ENCODE measurements around the gene ZNF397.
A peak's percentile ranks its signal among the peaks of the same experiment; 100 is the strongest.
"Not testable (repeated sequence)": the region's sequence is repeated elsewhere in the genome, so short reads cannot be mapped to it uniquely, and the experiment has no call there.

ZNF397 gene

GRCh38 chr18:35240664-35241447 is at the start of gene ZNF397:
Gene ZNF397, plus strand, starts transcription at chr18:35241034. Its CDS starts 1,437 bp downstream, at chr18:35242471.
- DNase-seq: peak; percentile 96

- no peak for DNase-seq
Observed at GRCh38 chr18:35191698-35192025, 49.2 kb upstream of the ZNF397 start.

- peak; percentile 86 for DNase-seq
Observed at GRCh38 chr18:35192415-35192814, 48.4 kb upstream of the ZNF397 start.

- DNase-seq: peak; percentile 32
Observed at GRCh38 chr18:35193316-35193715, 47.5 kb upstream of the ZNF397 start.

- DNase-seq: no peak
Observed at GRCh38 chr18:35197296-35197695, 43.5 kb upstream of the ZNF397 start.

- DNase-seq: peak; percentile 2
Observed at GRCh38 chr18:35201256-35201931, 39.4 kb upstream of the ZNF397 start.

- DNase-seq: peak; percentile 2
Observed at GRCh38 chr18:35203067-35203466, 37.8 kb upstream of the ZNF397 start.

- DNase-seq: no peak
Observed at GRCh38 chr18:35205199-35205712, 35.6 kb upstream of the ZNF397 start.

- not testable (repeated sequence) for DNase-seq
Observed at GRCh38 chr18:35205746-35206458, 34.9 kb upstream of the ZNF397 start.

GRCh38 chr18:35215026-35215425 is 25.8 kb upstream of the ZNF397 start:
- peak; percentile 6 for DNase-seq

- DNase-seq: not testable (repeated sequence)
Observed at GRCh38 chr18:35216611-35217010, 24.2 kb upstream of the ZNF397 start.

GRCh38 chr18:35219331-35219730 is 21.5 kb upstream of the ZNF397 start:
- DNase-seq: not testable (repeated sequence)

- DNase-seq: no peak
Observed at GRCh38 chr18:35220424-35220823, 20.4 kb upstream of the ZNF397 start.

- DNase-seq: no peak
Observed at GRCh38 chr18:35223797-35224196, 17.0 kb upstream of the ZNF397 start.

- no peak for DNase-seq
Observed at GRCh38 chr18:35227254-35227653, 13.6 kb upstream of the ZNF397 start.

- peak; percentile 69 for DNase-seq
Observed at GRCh38 chr18:35231052-35231451, 9.8 kb upstream of the ZNF397 start.

GRCh38 chr18:35236571-35237363 is 4.1 kb upstream of the ZNF397 start:
- no peak for DNase-seq

- no peak for DNase-seq
Observed at GRCh38 chr18:35239314-35239713, 1.5 kb upstream of the ZNF397 start.

GRCh38 chr18:35241448-35241804 is 592 bp downstream of the ZNF397 start:
- DNase-seq: no peak

GRCh38 chr18:35242426-35242825 is 1.6 kb downstream of the ZNF397 start:
- DNase-seq: no peak

GRCh38 chr18:35244671-35245070 is 3.8 kb downstream of the ZNF397 start:
- no peak for DNase-seq

GRCh38 chr18:35245719-35246317 is 5.0 kb downstream of the ZNF397 start:
- DNase-seq: no peak

Data from NCI-H1436 (cell line).